MM.1S (cell line): ENCODE results near the gene SMIM43.

ENCODE experiments used
- DNase-seq: peaks from one replicate; pipeline ENCODE4 v3.0.0-alpha.2; 2015
- H2AFZ ChIP-seq: fragments of 300-600 bp; sonication (generic); 2 replicates; pipeline ENCODE4 v1.6.0; 2016; ENCODE audit warnings: antibody characterized with exemption, low read length
- H3F3A ChIP-seq: fragments of 300-600 bp; sonication (generic); 2 replicates; pipeline ENCODE4 v1.6.1; 2016; ENCODE audit warnings: mild to moderate bottlenecking, antibody characterized with exemption, low read length, moderate library complexity, mixed read lengths; ENCODE audit not compliant: insufficient read depth
- H3K27ac ChIP-seq: fragments of 300-600 bp; sonication (generic); 2 replicates; pipeline ENCODE4 v1.5.1; 2016; ENCODE audit warnings: mild to moderate bottlenecking, low read length
- H3K27me3 ChIP-seq: fragments of 300-600 bp; sonication (generic); replicated peaks from 2 replicates; pipeline ENCODE4 v1.6.0; 2016; ENCODE audit warnings: low read length; ENCODE audit not compliant: insufficient read depth
- H3K36me3 ChIP-seq: fragments of 300-600 bp; sonication (generic); replicated peaks from 2 replicates; pipeline ENCODE4 v1.6.1; 2016; ENCODE audit warnings: mild to moderate bottlenecking, low read length, mixed read lengths; ENCODE audit not compliant: insufficient read depth
- H3K4me1 ChIP-seq: fragments of 300-600 bp; sonication (generic); 2 replicates; pipeline ENCODE4 v1.6.1; 2016; ENCODE audit warnings: low read length, mixed read lengths
- H3K4me2 ChIP-seq: fragments of 300-600 bp; sonication (generic); 2 replicates; pipeline ENCODE4 v1.6.0; 2016; ENCODE audit warnings: low read depth, low read length
- H3K4me3 ChIP-seq: fragments of 300-600 bp; sonication (generic); 2 replicates; pipeline ENCODE4 v1.5.1; 2016; ENCODE audit warnings: low read length, mixed read lengths
- H3K79me2 ChIP-seq: fragments of 300-600 bp; sonication (generic); 2 replicates; pipeline ENCODE4 v1.6.1; 2016; ENCODE audit warnings: mixed run types, low read length, mixed read lengths
- H3K9ac ChIP-seq: fragments of 300-600 bp; sonication (generic); 2 replicates; pipeline ENCODE4 v1.6.1; 2016; ENCODE audit warnings: low read length, mixed read lengths
- H3K9me2 ChIP-seq: fragments of 300-600 bp; sonication (generic); replicated peaks from 2 replicates; pipeline ENCODE4 v1.6.1; 2016; ENCODE audit warnings: mild to moderate bottlenecking, low read length, mixed read lengths; ENCODE audit not compliant: insufficient read depth
- H3K9me3 ChIP-seq: fragments of 300-600 bp; sonication (generic); replicated peaks from 2 replicates; pipeline ENCODE4 v1.6.1; 2016; ENCODE audit warnings: mild to moderate bottlenecking, low read length, mixed read lengths; ENCODE audit not compliant: insufficient read depth
- H4K20me1 ChIP-seq: fragments of 300-600 bp; sonication (generic); 2 replicates; pipeline ENCODE4 v1.6.1; 2016; ENCODE audit warnings: mild to moderate bottlenecking, low read length, moderate library complexity, mixed read lengths; ENCODE audit not compliant: insufficient read depth
- CTCF ChIP-seq: fragments of 300-600 bp; sonication (generic); IDR thresholded peaks from 2 replicates; pipeline ENCODE4 v1.5.1; 2016; ENCODE audit warnings: antibody characterized with exemption, low read length, mixed read lengths
- EZH2 ChIP-seq: fragments of 300-600 bp; sonication (generic); optimal IDR thresholded peaks from 2 replicates; pipeline ENCODE3; 2017; ENCODE audit warnings: low read depth, mild to moderate bottlenecking, antibody characterized with exemption, low read length, mixed read lengths
- EZH2phosphoT487 ChIP-seq: fragments of 300-600 bp; sonication (generic); IDR thresholded peaks from 2 replicates; pipeline ENCODE4 v1.6.1; 2018; ENCODE audit warnings: antibody characterized with exemption, low read length

SMIM43 gene

DNA sequence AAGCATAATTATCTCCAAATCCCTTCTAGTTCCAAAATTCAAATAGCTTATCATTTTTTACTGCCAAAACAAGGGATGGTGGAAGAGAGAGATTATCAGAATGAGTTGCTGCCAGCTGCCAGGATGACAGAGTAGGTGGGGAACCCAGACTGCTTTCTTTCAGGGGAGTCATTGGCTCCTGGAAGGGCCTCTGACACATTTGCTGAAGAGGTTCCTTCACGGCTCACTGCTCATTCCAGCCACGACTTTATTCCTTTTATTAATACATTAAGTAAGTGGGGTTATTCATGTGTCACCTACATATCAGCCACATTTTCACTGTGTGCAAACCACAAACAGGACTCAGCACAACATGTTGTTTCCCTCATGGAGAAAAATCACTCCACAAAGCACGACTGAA, 12.7 kb upstream of the SMIM43 start:
- no peak overlapping the region for H3K9ac ChIP-seq
- no peak overlapping the region for H2AFZ ChIP-seq

GRCh38 chr4:121776610-121777401, 11.8 kb upstream of the SMIM43 start:
- H3K4me2 ChIP-seq: no peak overlapping the region
- H3K9me2 ChIP-seq: no peaks in the 10 kb centered on the region
- H3K9ac ChIP-seq: no peak overlapping the region
- no peaks in the 10 kb centered on the region for H3K27me3 ChIP-seq
- no peaks in the 10 kb centered on the region for H4K20me1 ChIP-seq
- no peak overlapping the region for H2AFZ ChIP-seq
- H3K4me3 ChIP-seq: no peak overlapping the region
- H3K9me3 ChIP-seq: no peaks in the 10 kb centered on the region
- no peaks in the 10 kb centered on the region for H3K4me1 ChIP-seq
- TF ChIP-seq CTCF (no peak), EZH2phosphoT487 (no peak), EZH2 (no peak)
- H3F3A ChIP-seq: no peaks in the 10 kb centered on the region
- H3K27ac ChIP-seq: no peak overlapping the region
- H3K79me2 ChIP-seq: no peaks in the 10 kb centered on the region
- no peaks in the 10 kb centered on the region for H3K36me3 ChIP-seq
- DNase-seq: no peak

More for the DNA sequence above, 12.7 kb upstream of the SMIM43 start:
- no peak for DNase-seq
- H3K9me2 ChIP-seq: no peaks in the 10 kb centered on the region
- no peak for TF ChIP-seq EZH2
- TF ChIP-seq EZH2phosphoT487: no peak
- TF ChIP-seq CTCF: no peak
- H3K4me1 ChIP-seq: no peaks in the 10 kb centered on the region
- H3K4me3 ChIP-seq: no peak overlapping the region
- no peaks in the 10 kb centered on the region for H4K20me1 ChIP-seq
- no peaks in the 10 kb centered on the region for H3K36me3 ChIP-seq
- H3K27me3 ChIP-seq: no peaks in the 10 kb centered on the region
- no peaks in the 10 kb centered on the region for H3F3A ChIP-seq
- H3K4me2 ChIP-seq: no peak overlapping the region
- no peaks in the 10 kb centered on the region for H3K9me3 ChIP-seq
- H3K27ac ChIP-seq: no peak overlapping the region
- no peaks in the 10 kb centered on the region for H3K79me2 ChIP-seq

GRCh38 chr4:121773883-121774282, 8.9 kb upstream of the SMIM43 start:
- H3K9me3 ChIP-seq: no peaks in the 10 kb centered on the region
- H3K4me1 ChIP-seq: no peaks in the 10 kb centered on the region
- H3K27ac ChIP-seq: no peak overlapping the region
- TF ChIP-seq CTCF (no peak), EZH2phosphoT487 (no peak), EZH2 (no peak)
- H2AFZ ChIP-seq: no peak overlapping the region
- H3K4me3 ChIP-seq: no peak overlapping the region
- no peaks in the 10 kb centered on the region for H4K20me1 ChIP-seq
- H3K4me2 ChIP-seq: no peak overlapping the region
- H3F3A ChIP-seq: no peaks in the 10 kb centered on the region
- no peak for DNase-seq
- H3K9me2 ChIP-seq: no peaks in the 10 kb centered on the region
- H3K9ac ChIP-seq: no peak overlapping the region
- H3K27me3 ChIP-seq: no peaks in the 10 kb centered on the region
- no peaks in the 10 kb centered on the region for H3K36me3 ChIP-seq
- H3K79me2 ChIP-seq: no peaks in the 10 kb centered on the region
